Caki2 (cell line): ENCODE data around the gene PTPDC1. TPM values are rescaled to one million over a fixed set of nuclear protein-coding genes. Genes with fewer than 3 reads are reported as not detected.

Experiments
- DNase-seq: peaks from one replicate; pipeline ENCODE4 v3.0.0-alpha.2; 2015; ENCODE audit warnings: low read depth
- in situ Hi-C: cut with HindIII; loops from 2 replicates; pipeline ENCODE4 v1.10.0; 2016; ENCODE audit warnings: low sequenced_read_pairs, low pct_unique_long_range_greater_than_20kb, mixed read lengths
- total RNA-seq: library from RNA; depleted of rRNA; stranded (reverse); fragments of >200 nt; shearing (Covaris generic); gene quantifications from 2 replicates; pipeline ENCODE4 v1.2.3, GENCODE V29; 2014; ENCODE audit warnings: low replicate concordance; rRNA removed

PTPDC1 gene, protein sequence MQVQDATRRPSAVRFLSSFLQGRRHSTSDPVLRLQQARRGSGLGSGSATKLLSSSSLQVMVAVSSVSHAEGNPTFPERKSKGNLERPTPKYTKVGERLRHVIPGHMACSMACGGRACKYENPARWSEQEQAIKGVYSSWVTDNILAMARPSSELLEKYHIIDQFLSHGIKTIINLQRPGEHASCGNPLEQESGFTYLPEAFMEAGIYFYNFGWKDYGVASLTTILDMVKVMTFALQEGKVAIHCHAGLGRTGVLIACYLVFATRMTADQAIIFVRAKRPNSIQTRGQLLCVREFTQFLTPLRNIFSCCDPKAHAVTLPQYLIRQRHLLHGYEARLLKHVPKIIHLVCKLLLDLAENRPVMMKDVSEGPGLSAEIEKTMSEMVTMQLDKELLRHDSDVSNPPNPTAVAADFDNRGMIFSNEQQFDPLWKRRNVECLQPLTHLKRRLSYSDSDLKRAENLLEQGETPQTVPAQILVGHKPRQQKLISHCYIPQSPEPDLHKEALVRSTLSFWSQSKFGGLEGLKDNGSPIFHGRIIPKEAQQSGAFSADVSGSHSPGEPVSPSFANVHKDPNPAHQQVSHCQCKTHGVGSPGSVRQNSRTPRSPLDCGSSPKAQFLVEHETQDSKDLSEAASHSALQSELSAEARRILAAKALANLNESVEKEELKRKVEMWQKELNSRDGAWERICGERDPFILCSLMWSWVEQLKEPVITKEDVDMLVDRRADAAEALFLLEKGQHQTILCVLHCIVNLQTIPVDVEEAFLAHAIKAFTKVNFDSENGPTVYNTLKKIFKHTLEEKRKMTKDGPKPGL
- total RNA-seq, result 1.9 and 3.3 TPM in 2 replicates

GRCh38 chr9:94084314-94084713 is at the start of gene PTPDC1:
TSS of gene PTPDC1 (plus strand) at chr9:94084464. CDS start at chr9:94084531, 67 bp downstream.
- DNase-seq, result no peak
- in situ Hi-C loops, result no loop called here

- in situ Hi-C loops, result no loop called here
- no peak for DNase-seq
Observed at GRCh38 chr9:94034511-94034910, 49.8 kb upstream of the PTPDC1 start.

DNA sequence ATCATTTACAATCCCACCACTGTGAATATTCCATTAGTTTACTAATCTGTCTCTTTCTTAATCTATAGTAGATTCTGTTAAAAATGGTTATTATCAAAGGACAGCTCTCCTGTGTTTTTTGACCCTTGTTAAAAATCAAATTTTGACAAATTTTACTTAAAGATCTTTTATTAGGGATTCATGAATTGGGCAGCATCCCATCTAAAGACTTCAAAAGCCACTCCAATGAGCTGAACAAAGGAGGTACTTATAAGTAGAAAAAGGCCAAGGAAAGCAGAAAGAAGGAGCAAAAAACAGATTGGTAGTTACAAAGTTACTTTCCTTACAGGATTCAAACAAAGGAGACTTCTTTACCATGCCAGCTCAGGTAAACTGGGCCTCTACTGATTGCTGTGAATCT is 44.5 kb upstream of the PTPDC1 start:
- in situ Hi-C loops, result no loop called here

DNA sequence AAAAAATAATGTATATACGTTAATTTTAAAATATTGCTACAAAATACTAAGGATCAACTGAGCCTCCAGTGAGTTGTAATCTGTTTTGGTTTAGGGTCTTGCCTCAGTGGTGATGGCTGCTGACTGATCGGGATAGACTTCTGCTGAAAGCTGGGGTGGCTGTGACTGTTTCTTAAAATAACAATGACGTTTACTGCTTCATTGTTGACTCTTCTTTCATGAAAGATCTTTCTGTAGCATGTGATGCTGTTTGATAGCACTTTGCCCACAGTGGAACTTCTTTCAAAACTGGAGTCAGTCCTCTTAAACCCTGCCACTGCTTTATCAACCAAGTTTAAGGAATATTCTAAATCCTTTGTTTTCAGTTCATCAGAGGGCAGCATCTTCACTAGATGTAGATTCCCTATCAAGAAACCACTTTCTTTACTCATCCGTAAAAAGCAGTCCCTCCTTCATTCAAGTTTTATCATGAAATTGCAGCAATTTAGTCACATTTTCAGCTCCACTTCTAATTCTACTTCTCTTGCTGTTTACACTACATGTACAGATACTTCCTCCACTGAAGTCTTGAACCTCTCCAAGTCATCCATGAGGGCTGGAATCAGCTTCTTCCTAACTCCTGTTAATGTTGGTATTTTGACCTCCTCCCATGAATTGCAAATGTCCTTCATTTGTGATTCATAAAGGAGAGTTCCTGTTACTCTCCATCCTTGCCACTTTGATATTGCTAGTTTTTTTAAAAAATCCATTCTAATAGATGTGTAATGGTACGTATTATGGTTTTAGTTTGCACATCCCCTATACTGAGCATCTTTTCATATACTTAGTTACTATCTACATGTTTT is 41.5 kb upstream of the PTPDC1 start:
- peak; percentile 8 for DNase-seq
- in situ Hi-C loops, result no loop called here

More for the DNA sequence above, 44.5 kb upstream of the PTPDC1 start:
- no peak for DNase-seq

GRCh38 chr9:94054716-94055115 is 29.5 kb upstream of the PTPDC1 start:
- DNase-seq, result no peak
- in situ Hi-C loops, result no loop called here

DNA sequence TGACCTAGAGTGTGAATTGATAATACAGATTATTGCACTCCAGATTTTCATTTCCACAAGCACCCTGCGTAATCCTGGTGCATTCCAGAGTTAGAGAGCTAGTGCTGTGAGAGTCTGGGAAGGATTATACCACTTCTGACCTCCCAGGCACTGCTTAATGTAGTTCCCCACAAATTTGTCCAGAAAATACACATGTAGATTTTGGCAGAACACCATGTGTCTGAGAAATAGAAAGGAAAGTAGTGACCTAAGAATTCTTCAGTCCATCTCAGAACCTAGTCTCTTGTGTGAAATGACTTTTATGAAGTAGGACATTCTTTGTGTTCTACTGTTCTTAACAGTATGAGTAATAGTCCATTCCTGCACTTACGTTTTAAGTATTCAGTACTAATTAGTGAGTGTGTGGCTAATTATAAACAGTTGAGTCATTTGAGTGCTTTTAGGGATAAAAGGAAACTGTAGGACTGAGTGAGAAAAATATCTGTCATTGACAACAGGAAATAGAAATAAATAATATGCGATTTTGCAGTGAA is 27.8 kb upstream of the PTPDC1 start:
- in situ Hi-C loops, result no loop called here
- no peak for DNase-seq

GRCh38 chr9:94057918-94058317 is 26.3 kb upstream of the PTPDC1 start:
- DNase-seq, result no peak
- in situ Hi-C loops, result no loop called here

GRCh38 chr9:94061864-94062263 is 22.4 kb upstream of the PTPDC1 start:
- in situ Hi-C loops, result no loop called here
- DNase-seq, result no peak

GRCh38 chr9:94065535-94065961 is 18.7 kb upstream of the PTPDC1 start:
- in situ Hi-C loops, result no loop called here
- DNase-seq, result peak; percentile 12

- in situ Hi-C loops, result no loop called here
- DNase-seq, result no peak
Observed at GRCh38 chr9:94068257-94068656, 16.0 kb upstream of the PTPDC1 start.

DNA sequence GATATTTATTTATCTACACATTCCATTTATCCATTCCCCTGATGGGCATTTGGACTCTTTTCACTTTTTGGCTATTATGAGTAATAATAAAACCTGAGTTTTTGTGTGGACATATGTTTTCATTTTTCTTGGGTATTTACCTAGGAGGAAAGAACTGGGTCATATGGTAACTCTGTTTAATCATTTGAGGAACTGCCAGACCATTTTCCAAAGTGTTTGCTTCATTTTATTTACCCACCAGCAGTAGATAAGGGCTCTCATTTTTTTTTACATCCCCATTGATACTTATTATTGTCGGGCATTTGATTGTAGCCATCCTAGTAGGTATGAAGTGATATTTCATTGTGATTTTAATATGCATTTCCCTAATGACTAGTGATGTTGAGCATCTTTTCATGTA is 7.7 kb upstream of the PTPDC1 start:
- no peak for DNase-seq
- in situ Hi-C loops, result no loop called here

DNA sequence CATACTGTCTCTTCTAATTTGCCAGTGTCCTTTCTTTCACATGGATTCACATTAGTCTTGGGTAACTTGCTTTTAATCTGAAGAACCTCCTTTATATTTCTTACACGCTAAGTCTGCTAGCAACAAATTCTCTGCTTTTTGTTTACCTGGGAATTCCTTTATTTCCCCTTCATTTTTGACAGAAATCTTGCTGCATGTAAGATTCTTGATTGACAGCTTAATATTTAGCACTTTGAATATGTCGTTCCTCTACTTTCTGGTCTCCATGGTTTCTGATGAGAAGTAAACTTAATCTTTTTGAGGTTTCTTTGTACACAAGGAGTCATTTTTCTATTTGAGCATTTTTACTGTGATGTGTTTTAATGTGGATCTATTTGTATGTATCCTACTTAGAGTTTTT is 6.2 kb upstream of the PTPDC1 start:
- no peak for DNase-seq
- in situ Hi-C loops, result no loop called here

DNA sequence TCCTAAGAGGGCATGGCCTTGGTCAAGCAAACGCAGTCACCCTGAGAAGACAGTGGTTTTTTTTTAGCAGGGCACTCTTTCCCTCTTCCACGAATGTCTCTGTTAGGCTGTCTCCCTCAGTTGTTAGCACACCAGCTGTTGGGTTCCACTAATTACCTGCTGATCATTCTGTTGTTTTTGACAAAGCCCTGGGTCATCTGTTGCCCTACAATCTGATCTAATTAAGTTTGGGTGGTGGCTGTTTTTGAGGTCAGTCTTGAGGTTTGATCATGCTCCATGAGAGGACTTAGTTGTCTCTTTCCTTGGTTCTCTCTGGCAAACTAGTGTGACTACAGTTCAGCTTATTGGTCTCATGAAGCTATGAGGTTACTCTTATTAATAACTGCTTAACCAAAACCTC is 5.0 kb upstream of the PTPDC1 start:
- in situ Hi-C loops, result no loop called here
- DNase-seq, result no peak

GRCh38 chr9:94080249-94080648 is 4.0 kb upstream of the PTPDC1 start:
- in situ Hi-C loops, result no loop called here
- no peak for DNase-seq

- in situ Hi-C loops, result no loop called here
Observed at GRCh38 chr9:94081435-94081834, 2.8 kb upstream of the PTPDC1 start.

DNA sequence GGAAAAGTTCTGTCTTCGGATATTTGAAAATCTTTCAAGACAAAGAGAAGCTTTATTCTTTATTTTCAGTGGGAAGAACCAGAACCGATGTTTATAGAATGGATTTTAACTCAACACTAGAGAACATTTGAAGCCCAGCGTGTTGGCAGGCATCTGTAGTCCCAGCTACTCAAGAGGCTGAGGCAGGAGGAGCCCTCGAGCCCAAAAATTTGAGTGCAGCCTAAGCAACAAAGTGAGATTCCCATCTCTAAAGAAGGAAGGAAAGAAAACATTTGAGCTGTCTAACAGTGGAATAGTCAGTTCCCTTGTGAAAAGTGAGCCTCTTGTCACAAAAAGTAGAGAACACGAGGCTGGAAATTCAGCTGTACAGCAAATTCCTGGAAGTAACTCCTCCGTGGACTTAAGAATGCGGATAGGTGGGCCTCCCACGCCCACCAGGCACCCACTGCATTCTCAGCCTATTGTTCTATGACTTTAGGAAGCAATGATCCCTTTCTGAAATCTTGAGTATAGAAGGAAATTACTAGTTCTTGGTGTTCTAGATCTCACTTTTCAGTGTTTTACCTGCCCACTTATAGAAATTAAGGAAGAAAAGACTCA is 2.3 kb upstream of the PTPDC1 start:
- in situ Hi-C loops, result no loop called here
- DNase-seq, result no peak

More at GRCh38 chr9:94081435-94081834, 2.8 kb upstream of the PTPDC1 start:
- no peak for DNase-seq

- no peak for DNase-seq
- in situ Hi-C loops, result no loop called here
Observed at GRCh38 chr9:94082553-94082952, 1.7 kb upstream of the PTPDC1 start.

GRCh38 chr9:94082956-94083355 is 1.3 kb upstream of the PTPDC1 start:
- in situ Hi-C loops, result no loop called here
- DNase-seq, result no peak
